HG02870 (cell line): ENCODE results near the gene ITM2A.
A peak's percentile ranks its signal among the peaks of the same experiment; 100 is the strongest.

ENCODE experiments used
- ATAC-seq: cut with Tn5 transposase; IDR thresholded peaks from one replicate; pipeline ENCODE4 v1.9.1; 2021; ENCODE audit warnings: mild to moderate bottlenecking, moderate library complexity; ENCODE audit not compliant: unreplicated experiment

Gene ITM2A

DNA sequence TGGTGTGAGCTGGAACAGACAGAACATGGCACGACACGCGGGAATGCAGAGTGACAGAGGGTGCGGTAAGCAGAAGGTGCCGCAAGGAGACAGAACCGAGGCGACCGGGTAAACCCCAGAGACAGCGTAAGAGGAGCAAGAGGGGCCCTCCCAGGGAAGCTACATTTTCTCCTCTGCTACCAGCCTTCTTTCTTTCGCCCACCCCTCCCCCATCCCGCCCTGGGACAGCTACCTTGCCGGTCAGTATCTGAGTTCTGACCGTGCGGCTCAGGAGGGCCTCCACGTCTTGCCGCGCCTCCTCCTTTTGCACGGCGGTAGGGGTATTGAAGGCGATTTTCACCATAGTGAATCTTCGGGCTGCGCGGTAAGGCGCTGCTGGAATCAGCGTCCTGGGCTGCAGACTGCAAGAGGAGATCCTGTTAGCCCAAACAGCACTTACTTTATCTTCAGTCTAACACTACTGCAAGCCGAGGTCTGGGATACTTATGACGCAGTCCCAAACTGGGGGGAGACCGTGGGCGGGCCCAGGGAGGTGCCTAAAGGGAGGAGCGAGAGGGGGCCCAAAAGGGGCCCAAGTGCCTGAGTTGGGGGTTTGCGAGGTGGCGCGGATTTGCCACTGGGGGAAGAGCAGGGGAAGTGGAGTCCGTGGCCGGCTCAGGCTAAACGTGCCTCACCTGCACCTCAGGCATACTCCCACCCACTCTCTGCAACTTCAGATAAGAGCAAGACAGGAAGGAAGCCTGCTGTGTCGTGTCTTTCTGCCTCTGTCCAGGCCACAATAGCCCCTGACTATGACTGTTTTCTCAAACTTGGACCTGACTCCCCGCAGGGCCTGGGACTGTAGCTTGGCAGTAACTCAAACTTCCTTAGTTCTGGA lies at the start of gene ITM2A:
Gene ITM2A (minus strand): TSS at position 462 of the 877 bp plus-strand sequence. CDS start 119 bp downstream, at position 343.
- ATAC-seq, result peak; percentile 72

GRCh38 chrX:79415056-79415455 lies 47.9 kb upstream of the ITM2A start:
- no peak for ATAC-seq

GRCh38 chrX:79413963-79414362 lies 46.8 kb upstream of the ITM2A start:
- ATAC-seq, result no peak

GRCh38 chrX:79412972-79413371 lies 45.8 kb upstream of the ITM2A start:
- ATAC-seq, result no peak

DNA sequence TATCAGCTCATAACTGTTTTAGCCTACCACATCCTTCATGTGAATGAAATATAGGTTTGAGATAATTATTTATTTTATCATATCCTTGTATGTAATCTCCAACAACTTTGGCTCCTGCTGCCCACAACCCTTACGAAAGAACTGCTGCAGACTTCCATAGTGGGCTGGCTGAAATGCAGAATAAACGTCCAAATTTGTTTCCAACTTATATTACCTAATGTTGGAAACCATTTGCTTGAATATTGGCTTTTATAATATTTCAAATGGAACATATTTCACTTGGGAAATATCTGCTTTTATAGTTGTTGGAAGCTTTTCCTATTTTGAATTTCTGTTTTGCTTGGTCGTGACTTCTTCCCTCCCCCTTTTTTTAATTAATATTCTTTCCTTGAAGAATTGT lies 45.0 kb upstream of the ITM2A start:
- no peak for ATAC-seq

DNA sequence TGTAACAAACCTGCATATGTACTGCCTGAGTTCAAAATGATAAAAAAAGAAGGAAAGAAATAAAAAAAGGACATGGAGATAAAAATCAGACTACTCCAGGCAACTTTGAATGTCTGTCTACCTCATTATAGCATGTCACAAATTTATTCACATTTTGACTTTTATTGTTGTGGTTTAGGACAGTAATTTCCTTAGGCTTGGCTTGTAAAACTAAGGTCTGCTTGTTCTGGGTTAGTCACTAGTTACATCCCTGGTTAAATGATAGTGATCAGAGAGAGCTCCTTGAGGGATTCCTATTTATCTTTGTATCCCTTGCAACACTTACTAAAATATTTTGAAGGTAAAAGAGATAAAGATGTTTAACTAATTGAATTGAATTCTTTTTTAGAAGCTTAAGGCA lies 42.5 kb upstream of the ITM2A start:
- ATAC-seq, result no peak

DNA sequence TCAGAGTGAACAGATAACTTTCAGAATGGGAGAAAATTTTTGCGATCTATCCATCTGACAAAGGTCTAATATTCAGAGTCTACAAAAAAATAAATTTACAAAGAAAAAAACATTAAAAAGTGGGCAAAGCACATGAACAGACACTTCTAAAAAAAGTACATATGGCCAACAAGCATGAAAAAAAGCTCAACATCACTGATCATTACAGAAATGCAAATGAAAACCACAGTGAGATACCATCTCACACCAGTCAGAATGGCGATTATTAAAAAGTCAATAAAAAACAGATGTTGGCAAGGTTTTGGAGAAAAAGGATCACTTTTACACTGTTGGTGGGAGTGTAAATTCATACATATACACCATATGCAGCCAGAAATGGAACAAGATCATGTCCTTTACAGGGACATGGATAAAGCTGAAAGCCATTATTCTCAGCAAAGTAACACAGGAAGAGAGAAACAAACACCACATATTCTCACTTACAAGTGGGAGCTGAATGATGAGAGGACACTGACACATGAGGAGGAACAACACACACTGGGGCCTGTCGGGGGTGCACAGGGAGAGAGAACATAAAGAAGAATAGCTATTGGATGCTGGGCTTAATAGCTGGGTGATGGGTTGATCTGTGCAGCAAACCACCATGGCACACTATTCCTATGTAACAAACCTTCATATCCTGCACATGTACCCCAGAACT lies 41.6 kb upstream of the ITM2A start:
- ATAC-seq, result no peak

DNA sequence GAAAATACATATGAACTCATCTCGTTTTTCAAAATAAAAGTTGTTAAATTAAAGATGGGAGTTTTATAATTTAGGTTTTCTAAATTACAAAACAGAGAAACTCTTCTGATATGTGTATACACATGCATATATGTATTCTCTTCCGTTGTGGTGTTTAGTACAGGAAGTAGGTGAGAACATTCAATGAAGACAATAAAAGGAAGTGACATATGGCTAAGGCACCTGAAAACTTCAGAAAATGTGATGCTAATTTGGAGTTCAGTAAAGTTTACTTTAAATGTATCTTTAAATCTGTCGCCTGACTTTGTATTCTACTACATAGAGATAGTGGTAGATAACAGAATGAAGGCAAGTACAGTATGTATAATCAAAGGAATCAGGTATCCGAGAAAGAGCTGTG lies 33.5 kb upstream of the ITM2A start:
- ATAC-seq, result no peak

DNA sequence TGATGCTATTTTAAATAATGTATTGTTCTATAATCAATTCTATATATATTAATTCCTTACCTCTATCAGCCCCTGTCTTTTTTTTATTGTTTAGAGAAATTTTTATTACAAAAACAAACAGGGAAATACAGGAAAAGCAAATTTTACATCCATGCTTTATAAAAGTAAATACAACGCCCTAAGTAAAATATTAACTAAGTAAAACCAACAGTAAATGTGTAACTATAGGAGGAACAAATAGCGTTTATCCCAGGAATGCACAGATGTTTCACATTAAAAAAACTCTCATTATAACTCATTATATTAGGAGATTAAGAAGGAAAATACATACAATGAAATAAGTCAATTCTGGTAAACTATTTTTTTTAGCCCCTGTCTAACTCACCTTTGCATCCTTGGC lies 8.2 kb upstream of the ITM2A start:
- ATAC-seq, result no peak

DNA sequence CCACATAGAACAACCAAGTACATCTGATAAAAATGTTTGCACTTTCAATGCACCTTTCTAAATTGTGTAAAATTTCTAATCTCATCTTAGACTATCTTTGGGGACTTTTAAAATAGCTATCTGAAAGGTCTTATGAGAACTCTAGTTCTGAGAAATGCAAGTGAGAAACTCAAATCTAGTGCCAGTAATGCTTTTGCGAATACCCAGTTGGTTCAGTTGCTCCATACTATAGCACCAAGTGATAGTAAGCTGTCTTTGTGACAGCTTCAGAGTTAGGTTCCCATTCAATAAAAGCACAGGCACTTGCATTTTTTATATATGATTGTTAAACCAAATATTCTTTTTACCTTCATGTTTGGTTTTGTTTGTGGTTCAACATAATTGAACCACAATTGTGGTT lies 4.5 kb upstream of the ITM2A start:
- no peak for ATAC-seq

DNA sequence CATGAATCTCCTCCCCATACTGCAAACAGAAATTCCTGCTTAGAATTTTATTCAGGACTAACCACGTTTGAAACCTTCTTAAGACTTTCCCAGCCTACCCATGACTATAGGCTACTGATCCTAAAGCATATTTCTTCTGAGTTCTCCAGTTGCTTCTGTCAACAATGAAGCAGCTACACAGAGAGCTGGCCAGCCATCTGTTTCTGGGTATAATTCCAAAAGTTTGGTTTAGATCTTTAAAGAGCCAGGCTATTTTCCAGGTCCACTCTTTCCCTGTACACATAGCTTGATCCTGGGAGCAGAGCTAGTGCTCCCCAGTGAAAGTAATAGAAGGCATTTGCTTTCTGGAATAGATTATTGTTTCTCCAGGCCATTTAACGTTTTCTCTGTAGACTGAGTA lies 4.0 kb upstream of the ITM2A start:
- no peak for ATAC-seq

GRCh38 chrX:79369871-79370270 lies 2.7 kb upstream of the ITM2A start:
- ATAC-seq, result no peak

- no peak for ATAC-seq
Observed at GRCh38 chrX:79368441-79368840, 1.3 kb upstream of the ITM2A start.

- no peak for ATAC-seq
Observed at GRCh38 chrX:79367907-79368306, 773 bp upstream of the ITM2A start.

DNA sequence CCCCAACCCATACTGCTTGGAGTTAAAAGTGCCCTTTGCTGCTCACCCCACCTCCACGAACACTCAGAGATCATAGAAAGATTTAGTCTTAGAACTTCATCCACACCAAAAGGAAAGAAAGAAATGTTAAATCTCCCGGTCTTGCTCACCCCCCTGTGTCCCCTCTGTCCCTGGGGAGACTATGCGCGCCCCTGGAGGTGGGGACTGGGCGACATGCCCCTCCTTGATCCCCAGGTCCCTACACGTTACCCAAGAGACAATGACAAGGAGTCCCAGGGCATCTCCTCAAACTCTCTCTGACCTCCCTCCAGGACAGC lies 620 bp downstream of the ITM2A start:
- peak; percentile 29 for ATAC-seq

DNA sequence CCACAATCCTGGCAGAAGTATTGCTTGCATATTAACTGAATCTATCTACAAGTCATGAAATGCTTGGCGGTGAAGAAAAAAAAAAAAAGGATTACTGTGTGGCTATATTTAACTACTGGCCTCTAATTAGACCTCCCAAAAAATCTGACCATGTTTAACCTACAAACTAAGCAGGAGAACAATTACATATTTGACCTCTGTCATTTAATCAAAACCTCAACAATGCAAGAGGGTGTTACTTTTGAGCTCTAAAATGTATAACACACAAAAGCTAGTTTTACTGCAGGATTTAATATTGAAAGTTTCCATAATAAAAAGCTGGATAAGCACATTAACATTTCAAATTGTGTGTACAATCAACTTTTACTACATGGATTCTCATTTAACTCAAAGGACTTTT lies 1.5 kb downstream of the ITM2A start:
- no peak for ATAC-seq

DNA sequence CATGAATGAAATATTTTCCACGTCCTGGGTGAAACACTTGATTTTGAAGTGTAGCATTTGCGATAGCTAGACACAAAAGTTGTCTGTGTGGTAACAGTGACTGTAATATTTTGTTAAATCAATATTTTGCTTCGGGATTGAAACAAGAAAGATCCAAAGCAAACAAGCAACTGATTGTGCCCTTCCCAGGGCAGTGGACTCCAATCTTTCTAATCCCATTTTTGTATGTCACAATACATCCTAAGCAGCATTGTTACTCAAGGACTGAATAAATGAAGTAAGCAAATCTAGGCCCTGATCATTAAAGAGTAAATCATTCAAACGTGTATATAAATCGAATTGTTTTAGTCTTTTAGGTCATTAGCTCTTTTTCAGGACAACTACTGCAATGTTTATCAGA lies 2.8 kb downstream of the ITM2A start:
- ATAC-seq, result no peak

- no peak for ATAC-seq
Observed at GRCh38 chrX:79361192-79361870, 5.8 kb downstream of the ITM2A start.

DNA sequence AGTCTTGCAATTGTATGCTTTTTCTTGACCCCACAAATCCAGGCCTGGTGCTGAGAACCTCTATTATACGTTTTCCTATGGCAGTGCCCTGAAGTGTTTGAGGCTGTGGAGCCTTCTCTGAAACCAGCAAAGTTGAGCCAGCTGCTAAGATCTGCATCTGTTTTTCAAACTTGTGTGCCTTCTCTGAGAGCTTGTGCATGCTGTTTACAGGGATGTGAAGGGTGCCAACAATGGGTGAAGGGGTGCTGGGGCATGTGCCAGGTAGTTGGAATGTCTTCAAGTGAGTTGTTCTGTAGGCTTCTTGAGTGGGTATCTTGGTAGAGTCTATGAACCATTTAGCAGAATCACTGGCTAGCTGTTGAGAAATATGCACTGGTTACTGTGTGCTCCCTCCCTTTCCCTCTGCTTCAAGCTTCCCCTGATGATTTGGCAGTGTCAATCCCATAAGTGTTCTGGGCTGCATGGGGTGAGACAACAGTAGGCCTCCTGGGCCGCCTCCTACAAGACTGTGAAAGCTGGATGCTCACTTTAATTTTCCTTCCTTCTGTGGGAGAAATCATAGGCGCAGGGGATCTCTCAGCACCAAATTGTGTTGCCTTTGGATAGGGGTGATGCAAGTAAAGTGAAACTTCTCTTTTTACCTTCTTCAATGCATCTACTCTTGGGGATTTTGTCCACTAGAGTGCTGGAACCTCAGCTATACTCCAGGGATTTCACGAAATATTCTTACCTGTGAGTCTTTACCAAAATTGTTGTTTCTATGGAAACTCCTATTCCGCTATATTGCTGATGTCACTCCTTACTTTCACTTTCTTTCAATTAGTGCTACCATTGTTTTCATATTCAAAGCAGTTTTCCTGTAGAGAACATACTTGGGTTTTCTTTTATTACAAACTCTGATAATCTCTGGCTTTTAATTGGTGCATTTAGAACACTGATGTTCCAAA lies 30.0 kb downstream of the ITM2A start:
- no peak for ATAC-seq

GRCh38 chrX:79330022-79330421 lies 37.1 kb downstream of the ITM2A start:
- no peak for ATAC-seq
